Hematopoietic multipotent progenitor cell treated with erythropoietin and hydrocortisone succinate and interleukin-3 and kit ligand, for 6 days (in vitro differentiated cells): ENCODE data around the gene CLCF1.

Experiments
- DNase-seq: peaks from one replicate; pipeline ENCODE4 v3.0.0-alpha.2; 2015

CLCF1 gene

GRCh38 chr11:67356387-67356863, 17.0 kb downstream of the CLCF1 start:
- DNase-seq, result no peak

GRCh38 chr11:67355794-67356386, 17.5 kb downstream of the CLCF1 start:
- DNase-seq, result peak; percentile 2

GRCh38 chr11:67355023-67355793, 18.2 kb downstream of the CLCF1 start:
- DNase-seq, result peak; percentile 4

GRCh38 chr11:67354075-67355022, 19.0 kb downstream of the CLCF1 start:
- peak; percentile 69 for DNase-seq

GRCh38 chr11:67353317-67354074, 19.9 kb downstream of the CLCF1 start, which contains the start of gene POLD4:
Gene POLD4, minus strand, starts transcription at chr11:67353546. Its CDS starts 147 bp downstream, at chr11:67353399.
- peak; percentile 98 for DNase-seq

- DNase-seq, result peak; percentile 69
These were observed 20.7 kb downstream of the CLCF1 start for GRCh38 chr11:67352546-67353316.

- peak; percentile 88 for DNase-seq
These were observed 22.0 kb downstream of the CLCF1 start for GRCh38 chr11:67351275-67352005.

- DNase-seq, result no peak
These were observed 23.4 kb downstream of the CLCF1 start for GRCh38 chr11:67349928-67350465.

- DNase-seq, result no peak
These were observed 23.9 kb downstream of the CLCF1 start for GRCh38 chr11:67349457-67349856.

- DNase-seq, result no peak
These were observed 24.4 kb downstream of the CLCF1 start for GRCh38 chr11:67349036-67349435.

- peak; percentile 73 for DNase-seq
These were observed 25.2 kb downstream of the CLCF1 start for GRCh38 chr11:67347964-67348749.

- DNase-seq, result peak; percentile 65
These were observed 27.2 kb downstream of the CLCF1 start for GRCh38 chr11:67345920-67346819.

GRCh38 chr11:67345247-67345919, 28.0 kb downstream of the CLCF1 start:
- no peak for DNase-seq

- no peak for DNase-seq
These were observed 29.1 kb downstream of the CLCF1 start for GRCh38 chr11:67344264-67344663.

GRCh38 chr11:67337257-67337656, 36.1 kb downstream of the CLCF1 start:
- DNase-seq, result no peak

GRCh38 chr11:67332081-67332691, 41.2 kb downstream of the CLCF1 start:
- no peak for DNase-seq

- DNase-seq, result no peak
These were observed 49.9 kb downstream of the CLCF1 start for GRCh38 chr11:67323526-67323925.
